Astrocyte of the hippocampus (primary cell): ENCODE data around the gene BRD7.

Experiments used
- DNase-seq: peaks from one replicate; pipeline ENCODE4 v3.0.0; 2011; ENCODE audit warnings: low read depth, low spot score

The BRD7 gene

DNA sequence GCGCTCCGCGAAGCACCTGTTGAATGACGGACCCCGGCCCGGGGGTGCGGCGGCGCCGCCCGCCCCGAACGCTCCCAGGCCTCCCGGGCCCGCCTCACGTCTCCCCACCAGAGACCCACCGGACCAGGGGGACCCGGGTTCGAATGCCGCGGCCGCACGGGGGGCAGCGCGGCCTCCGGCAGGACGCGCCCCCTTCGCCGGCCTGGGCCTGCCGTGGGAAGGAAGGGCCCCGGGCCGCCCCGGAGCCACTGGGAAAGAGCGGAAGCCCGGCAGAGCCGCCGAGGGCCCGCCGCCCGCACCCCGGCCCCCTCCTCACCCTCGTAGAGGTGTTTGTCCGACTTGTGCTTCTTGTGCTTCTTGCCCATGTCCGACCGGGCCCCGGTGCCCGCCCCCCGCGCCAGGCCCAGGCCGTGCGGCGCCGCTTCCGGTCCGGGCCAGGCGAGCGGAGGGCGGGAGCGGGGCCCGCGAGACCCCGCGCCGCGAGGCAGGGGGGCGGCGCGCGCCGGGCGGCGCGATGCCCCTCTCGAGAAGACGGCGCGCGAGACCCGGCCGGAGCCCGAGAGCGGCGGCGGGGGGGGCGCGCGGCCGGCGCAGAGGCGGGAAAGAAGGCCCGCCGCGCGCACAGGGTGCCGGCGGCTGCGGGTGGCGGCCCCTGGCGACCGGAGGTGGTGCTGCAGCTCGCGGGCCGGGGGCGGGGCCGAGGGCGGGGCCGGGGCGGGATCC is at the start of gene BRD7:
Gene BRD7, minus strand, starts transcription at position 579 of the 723 bp plus-strand sequence. Its CDS starts 214 bp downstream, at position 365.
- peak; percentile 89 for DNase-seq

DNA sequence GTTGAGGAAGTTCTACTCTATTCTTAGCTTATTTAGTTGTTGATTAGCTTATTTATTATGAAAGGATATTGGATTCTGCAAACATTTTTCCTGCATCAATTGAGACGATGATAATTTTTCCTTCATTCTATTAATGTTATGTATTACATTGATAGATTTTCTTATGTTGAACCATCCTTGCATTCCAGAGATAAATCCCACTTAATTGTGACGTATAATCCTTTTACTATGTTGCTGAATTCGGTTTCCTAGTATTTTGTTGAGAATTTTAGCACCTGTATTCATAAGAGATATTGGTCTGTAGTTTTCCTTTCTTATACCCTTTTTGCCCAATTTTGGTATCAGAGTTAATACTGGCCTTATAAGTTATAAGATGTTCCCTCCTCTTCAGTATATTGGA is 47.6 kb upstream of the BRD7 start:
- no peak for DNase-seq

DNA sequence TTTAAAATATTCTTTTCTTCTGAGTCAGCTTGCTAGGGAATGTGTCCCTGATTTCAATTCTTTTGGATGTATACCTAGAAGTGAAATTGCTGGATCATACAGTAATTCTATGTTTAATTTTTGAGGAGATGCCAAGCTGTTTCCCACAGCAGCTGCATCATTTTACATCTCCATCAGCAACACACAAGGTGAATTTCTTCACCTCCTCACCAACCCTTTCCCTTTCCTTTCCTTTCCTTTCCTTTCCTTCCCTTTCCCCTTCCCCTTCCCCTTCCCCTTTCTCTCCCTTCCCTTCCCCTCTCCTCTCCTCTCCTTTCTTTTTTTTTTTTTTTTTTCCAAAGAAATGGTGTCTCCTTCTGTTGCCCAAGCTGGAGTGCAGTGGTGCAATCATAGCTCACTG is 45.4 kb upstream of the BRD7 start:
- no peak for DNase-seq

DNA sequence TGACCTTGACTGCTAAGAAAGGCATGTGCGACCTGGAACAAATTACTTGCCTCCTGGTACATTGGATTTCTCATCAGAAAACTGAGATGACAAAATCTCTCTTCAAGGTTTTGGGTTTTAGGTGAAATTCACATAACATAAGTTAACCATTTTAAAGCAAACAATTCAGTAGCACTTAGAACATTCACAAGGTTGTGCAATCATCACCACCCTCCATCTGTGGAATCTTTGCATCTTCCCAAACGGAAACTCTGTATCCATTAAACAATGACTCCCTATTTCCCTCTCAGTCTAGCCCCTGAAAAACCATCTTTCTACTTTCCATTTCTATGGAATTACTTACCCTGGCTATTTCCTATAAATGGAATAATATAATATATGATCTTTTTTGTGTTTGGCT is 42.2 kb upstream of the BRD7 start:
- no peak for DNase-seq

DNA sequence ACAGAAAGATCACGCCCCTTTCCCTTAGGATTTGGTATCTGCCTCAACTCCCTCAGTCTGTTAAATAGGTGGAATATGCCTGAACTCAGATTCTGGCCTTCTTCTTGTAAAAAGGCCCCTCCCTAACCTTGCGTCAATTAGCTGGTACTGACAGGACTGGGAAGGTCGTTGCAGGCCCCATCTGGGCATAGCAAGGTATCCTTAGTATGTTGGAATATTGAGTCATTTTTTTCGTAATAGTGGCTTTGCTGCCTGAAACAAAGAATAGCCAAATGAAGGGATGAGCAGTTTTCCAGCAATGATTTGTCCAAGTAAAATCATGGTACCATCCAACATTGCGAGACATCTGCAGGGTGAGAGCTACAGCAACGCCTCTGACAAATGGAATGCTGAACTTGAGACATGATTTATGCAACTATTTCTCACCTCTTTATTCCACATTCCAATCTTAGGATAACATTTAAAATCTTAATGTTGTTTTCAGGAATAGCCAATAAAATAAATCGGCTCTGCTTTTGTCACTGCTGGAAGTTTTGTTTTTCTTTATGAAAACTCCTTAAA is 39.3 kb upstream of the BRD7 start:
- no peak for DNase-seq

DNA sequence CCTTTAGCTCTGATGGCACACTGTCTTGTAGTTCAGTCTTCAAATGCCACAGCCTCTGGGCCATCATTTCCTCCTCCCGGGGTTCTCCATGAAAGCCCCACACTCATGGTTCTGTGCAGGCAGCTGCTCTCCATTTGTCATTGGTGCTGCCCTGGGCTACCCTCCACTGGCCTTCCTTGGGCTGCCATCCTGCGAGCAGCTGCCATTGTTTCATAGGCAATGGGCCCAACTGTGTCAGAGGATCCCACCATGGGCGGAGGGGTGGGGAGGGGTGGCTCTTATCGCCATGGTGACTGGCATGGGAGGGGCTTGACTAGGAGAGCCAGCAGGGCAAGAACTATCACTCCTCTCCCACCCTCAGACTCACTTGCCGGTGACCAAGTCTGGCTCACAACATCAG is 38.6 kb upstream of the BRD7 start:
- DNase-seq = no peak

DNA sequence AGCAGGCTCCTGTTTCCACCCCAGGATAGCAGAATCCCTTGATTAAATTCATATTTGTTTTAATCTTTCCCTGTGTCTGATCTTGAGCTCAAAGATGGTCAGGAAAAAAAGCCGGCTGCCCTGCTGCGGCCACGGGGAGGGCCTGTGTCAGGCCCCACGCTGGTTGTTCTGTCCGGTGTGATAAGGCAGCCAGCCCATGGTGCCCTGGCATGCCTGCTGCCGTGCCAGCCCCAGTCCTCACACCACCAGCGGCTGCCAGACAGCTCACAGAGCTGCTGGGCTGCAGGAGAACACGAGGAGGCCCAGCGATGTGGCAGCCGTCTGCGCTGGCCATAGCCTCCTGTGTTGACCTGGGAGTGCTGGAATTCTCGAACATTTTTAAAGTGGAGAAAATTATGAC is 34.7 kb upstream of the BRD7 start:
- no peak for DNase-seq

DNA sequence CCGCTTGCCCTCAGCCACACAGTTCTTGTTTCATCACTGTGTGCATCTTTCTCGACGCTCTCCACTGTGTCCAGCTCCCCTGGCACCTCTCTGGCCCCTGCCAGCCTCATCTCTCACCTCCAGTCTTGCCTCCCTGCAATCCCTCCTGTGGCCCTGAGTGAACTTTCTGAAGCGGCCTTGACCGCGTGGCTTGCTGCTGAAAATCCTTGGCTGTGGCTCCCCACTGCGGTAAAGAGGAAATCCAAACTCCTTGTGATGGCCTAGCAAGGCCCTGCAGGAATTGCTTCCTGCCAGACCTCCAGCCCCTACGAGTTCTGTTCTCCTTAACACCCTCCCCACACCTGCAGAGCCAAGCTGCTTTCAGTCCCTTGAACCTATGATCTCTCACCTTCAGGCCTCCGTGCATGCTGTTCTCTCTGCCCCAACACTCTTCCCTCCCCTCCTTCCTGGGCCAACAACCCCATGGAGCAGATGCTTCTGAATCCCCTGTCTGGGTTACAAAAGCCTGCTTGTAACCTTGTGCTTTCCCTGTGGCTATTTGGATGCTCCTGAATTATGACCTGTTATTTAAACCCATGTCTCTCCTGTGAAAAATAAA is 33.6 kb upstream of the BRD7 start:
- no peak for DNase-seq

DNA sequence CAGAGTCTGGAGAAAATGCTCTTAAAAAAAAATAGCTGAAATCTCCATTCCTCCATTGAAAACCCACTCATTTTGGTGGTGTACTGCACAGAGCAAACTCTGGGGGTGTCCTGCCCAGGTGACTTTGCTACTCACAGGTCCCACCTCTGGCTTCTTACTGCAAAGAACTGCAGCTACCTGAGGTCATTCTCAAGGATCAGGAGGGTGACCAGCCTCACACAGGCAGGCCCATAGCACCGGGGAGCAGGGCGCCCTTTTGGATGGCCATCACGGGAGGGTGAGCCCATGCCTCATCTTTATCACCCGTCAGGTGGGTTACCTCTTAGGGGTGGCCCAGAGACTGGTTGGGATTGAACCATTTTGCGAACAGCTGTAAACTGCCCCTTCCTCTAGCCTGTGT is 32.6 kb upstream of the BRD7 start:
- DNase-seq = no peak

DNA sequence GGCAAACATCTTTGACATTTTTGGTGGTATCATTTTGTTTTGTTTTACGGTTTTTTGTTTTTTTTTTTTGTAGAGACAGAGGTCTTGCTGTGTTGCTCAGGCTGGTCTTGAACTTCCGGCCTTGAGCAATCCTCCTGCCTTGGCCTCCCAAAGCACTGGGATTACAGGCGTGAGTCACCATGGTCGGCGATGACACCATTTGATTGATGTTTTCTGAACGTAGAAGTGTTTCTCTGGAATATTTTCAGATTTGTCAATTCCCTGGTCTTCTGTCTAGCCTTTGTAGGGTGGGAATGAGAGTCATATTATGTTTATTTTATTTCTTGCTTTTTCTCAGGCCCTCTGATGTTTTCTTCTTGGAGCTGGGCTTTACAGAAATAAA is 32.2 kb upstream of the BRD7 start:
- no peak for DNase-seq

DNA sequence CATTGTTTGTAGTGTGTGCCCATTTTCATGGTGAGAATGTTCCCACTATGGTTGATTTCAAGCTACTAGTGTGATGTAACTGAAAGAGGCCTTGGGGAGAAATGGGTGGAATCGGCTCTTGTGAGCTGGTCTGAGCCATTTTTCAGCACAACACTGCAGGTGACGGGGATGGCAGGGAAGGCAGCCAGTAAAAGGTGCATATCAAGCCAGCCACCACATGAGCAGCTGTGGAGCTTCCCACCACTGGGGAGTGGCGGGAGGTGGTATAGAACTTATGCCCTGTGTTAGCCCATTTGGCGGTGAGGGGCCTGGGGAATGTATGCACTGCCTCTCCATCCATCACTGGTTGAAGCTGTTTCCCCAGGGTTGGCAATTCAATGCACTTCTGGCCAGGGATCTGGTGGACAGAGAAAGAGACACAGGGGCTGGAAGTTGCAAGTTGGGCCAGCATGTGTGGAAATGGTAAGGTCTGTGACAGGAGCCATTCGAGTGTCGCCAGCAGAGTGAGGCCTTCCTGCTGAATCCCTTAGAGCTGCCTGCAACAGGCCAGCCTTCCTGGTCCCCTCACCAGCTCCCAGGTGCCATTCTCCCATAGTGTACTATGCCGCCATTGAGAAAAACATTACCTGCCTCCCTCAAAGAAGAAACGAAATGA is 31.7 kb upstream of the BRD7 start:
- no peak for DNase-seq

DNA sequence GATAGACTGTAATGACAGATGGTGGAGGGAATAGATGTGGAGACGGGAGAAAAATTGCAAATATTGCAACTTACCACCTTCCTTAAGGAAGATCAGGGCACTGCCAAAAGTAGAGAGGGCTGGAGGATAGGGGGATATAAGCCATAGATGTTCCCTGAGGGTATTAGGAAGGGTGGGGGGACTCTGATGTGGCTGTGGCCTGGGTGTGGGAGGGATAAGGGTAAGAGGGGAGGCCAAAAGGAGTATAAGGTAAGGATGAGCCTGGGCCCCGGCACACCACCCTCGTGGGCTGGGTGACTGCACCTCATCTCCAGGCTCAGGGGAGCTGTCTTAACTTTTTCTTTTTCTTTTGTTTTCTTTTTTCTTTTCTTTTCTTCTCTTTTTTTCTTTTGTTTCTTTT is 30.6 kb upstream of the BRD7 start:
- no peak for DNase-seq

DNA sequence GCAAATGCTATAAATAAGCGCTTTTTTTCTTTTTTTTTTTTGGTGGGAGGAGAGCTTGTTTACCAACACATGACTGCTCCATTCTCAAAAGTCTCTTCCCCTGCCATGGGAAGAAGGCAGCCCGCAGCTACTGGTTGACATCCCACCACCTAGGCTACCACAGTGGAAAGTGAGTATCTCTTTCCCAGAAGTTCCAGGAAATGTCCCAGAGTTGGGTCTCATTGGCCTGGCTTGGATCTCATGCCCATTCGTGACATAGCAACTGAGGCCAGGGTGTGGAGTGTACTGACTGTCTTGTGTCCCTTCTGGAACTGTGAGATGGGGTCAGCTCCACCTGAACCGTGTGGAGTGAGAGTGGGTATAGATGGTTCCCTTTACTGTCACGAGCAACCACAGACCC is 29.5 kb upstream of the BRD7 start:
- no peak for DNase-seq

DNA sequence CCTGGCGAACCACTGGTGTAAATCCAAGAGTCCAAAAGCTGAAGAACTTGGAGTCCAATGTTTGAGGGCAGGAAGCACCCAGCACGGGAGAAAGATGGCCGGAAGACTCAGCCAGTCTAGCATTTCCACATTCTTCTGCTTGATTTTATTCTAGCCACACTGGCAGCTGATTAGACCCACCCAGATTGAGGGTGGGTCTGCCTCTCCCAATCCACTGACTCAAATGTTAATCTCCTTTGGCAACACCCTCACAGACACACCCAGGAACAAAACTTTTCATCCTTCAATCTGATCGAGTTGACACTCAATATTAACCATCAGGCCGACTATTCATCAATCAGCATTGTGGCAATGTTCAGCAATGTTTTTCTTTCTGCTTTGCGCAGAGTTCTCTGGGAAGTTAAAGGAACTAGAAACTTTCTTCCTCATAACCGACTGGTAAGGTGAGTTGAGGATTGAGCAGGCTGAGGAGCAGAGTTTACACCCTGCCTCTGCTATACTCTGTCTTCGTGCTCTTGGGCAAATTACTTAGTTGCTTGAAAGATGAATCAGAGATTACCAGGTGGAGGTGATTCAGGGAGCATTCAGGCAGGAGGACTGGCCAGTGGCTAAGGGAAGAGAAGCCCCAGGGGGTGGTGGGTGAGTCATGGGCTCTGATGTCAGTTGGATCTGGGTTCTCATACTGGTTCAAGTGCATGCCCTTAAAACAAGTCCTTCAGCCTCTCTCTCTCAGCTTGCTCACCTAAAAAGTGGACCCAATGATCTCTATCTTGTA is 28.2 kb upstream of the BRD7 start:
- DNase-seq = peak; percentile 73

DNA sequence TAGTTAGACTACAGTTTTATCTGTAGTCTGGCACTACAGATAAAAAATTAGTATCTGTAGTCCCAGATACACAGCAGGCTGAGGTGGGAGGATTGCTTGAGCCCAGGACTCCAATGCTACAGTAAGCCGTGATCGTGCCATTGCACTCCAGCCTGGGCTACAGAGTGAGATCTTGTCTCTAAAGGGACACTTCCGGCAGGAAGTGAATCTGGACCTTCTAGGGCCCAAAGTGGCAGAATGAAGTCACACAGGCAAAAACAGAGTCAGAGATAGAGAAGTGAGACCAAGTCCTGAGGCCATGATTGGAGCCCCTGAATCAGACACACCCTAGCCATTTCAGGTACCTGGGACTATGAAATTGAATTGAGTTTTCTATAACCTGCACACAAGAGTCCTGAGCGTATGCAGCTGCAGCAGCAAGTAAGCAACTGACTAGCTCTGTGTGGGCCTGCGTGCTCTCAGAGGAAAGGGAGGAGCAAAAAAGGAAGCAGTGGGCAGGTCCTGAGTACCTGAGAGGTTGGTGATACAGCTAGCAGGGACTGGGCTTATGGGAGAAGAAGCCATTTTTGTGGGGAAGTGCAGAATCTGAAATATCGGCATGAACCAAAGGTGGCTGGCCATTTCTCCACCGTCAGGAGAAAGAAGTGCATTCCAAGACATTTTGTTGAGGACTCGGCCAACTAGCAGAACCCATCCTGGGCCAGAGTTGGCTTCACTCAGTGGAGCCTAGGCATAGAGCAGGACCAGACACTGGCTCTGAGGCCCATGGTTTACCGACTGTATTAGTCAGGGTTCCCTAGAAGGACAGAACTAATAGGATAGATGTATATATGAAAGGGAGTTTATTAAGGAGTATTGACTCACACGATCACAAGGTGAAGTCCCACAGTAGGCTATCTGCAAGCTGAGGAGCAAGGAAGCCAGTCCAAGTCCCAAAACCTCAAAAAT is 27.2 kb upstream of the BRD7 start:
- no peak for DNase-seq

DNA sequence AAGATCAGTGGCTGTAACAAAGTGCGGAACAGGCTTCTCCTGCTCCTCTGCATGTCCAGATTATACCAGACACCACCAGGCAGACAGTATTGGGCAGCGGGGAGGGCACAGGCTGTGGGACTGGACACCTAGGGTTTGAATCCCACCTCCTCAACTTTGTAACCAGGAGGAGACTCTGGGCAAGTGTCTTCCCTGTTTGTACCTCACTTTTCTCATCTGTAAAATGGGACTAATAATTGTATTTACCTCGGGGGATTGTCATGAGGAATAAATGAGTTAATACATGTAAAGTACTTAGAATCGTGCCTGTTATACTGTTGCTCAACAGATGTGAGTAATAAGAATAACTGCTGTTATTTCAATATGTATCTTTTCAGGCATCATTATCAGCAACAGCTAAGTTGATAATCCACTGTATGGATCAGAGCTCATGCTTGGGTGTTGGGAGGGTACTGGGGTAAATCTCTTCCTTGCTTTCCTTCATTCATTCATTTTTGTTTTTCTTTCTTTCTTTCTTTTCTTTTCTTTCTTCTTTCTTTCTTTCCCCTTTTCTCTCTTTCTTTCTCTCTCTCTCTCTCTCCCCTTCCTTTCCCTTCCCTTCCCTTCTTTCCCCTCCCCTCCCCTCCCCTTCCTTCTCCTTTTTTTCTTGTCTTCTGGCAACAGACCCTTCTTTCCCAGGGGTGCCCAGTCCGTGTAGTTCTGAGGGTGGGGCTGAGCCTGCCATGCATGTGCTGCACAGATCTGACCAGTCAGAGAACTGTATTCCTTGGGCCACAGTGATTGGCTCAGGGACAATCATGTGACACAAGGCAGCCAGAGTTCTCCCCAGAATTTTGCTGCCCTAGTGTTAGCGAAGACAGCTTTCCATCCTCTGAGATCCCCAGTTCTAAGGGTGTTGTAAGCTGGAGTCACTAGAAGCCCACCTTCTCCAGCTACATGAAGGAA is 25.3 kb upstream of the BRD7 start:
- no peak for DNase-seq

DNA sequence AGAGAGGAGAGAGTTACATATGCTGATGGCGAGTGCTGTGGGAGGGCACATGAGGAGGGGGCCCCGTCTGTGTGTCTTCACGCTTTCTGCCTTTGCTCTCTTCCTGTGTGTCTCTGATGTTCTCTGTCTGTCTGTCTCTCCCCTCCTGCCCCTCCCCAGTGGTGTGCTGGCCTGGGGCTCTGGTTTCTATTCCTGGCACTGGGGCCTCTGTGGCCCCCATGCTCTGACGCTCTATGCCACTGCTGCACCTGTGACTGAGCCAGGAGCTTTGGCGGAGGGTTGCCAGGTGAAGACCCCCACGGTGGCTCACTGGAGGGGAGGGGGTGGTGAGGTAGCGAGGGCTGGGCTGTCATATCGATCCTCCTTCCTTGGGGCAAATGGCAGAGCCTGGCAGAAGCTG is 24.6 kb upstream of the BRD7 start:
- DNase-seq = no peak

DNA sequence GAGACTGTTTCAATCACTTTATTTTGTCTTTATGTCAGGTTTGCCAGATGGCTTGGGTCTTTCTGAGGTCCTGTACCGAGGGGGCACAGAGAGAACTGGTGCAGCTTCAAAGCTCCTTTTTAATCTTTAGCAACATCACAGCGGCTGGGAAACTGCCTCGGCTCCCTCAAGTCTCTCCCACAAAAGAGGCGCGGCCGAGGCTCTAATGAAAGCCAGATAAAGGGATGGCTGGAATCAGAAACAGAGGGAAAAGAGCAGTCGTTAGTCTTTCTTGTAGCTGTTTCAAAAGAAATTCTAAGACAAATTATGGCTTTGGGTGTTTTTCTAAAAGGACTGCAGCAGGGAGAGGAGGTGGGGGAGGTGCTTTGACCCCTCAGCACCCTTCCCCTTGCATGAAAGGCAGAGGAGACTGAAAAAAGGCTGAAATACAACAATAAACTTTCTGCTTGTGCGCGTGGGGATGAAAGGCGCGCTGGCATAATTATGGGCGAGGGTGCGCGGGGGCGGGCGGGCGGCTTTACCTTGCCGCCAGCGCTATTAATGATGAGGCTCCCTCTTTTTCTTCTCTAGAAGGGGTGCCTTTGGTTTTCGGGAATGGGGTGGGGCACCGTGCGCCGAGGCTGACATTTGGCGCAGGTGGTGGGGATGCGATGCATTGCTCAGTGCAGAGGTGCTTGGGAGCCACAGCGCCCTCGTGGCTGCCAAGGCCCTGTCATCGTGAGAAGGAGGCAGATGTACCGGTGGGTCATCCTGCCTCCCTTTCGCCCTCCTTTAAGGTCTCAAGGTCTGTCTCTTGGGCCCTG is 22.3 kb upstream of the BRD7 start:
- no peak for DNase-seq

DNA sequence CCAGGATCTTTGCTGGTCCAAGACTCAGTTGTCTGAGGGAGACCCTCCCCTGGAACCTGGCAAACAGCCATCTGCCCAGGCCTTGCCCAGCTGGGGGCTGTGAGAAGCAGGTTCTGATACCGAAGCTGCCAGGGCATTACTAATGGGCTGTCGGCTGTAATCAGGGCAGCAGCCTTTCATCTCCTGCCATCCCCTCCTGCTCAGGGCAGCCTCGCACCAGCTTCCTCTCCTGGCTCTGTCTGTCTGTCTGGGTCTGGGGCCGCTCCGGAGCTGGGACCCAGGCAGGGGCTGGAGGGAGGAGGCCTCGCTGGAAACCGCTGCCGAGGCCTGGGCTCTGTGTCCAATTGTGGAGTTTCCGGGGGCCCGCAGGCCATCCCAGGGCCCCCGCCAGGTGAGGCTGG is 21.6 kb upstream of the BRD7 start:
- DNase-seq = no peak
